Measurements from ENCODE around the gene TMX2. TPM values are rescaled to one million over a fixed set of nuclear protein-coding genes. Genes with fewer than 3 reads are reported as not detected.

TMX2 gene
- total and polyA plus RNA-seq, 9 of the 15 experiments (the other 6 are each of a cell fraction or from before 2014, with no cell fraction given): 176 to 433 (median 227) TPM

GRCh38 chr11:57778318-57779037, 66.1 kb downstream of the TMX2 start (continued):
- TF ChIP-seq TEAD2 (tag; IDR thresholded peaks at IDR 0.05) (peak; percentile 75), TCFL5 (CRISPR knock-in tag; conservative IDR thresholded peaks at IDR 0.05) (no peak), TEAD4 (IDR thresholded peaks at IDR 0.05; ENCODE audit: low read length) (peak; percentile 75; the same call in 1 of the 2 replicates), TEAD4 (CRISPR knock-in tag; IDR thresholded peaks at IDR 0.05; ENCODE audit: borderline replicate concordance) (no peak), FOXJ2 (tag; IDR thresholded peaks at IDR 0.05) (peak; percentile 78; the same call in 1 of the 2 replicates), SOX6 (IDR thresholded peaks at IDR 0.05) (peak; percentile 60), DPF2 (IDR thresholded peaks at IDR 0.05) (peak; percentile 28; the same call in 1 of the 2 replicates), GABPA (tag; conservative IDR thresholded peaks at IDR 0.05; ENCODE audit: low read depth) (peak; percentile 59), ARID1B (IDR thresholded peaks at IDR 0.05) (0 out of 2 replicates have a peak, but pooled peaks have one; percentile 17), GTF3C2 (IDR thresholded peaks at IDR 0.05; ENCODE audit: borderline replicate concordance, extremely low read depth, insufficient read length) (no peak), NR2C2 (CRISPR knock-in tag; IDR thresholded peaks at IDR 0.05) (no peak), NR2C2 (tag; IDR thresholded peaks at IDR 0.05) (peak; percentile 34; the same call in 1 of the 2 replicates), NRF1 (conservative IDR thresholded peaks at IDR 0.05 in 1 of 2, IDR thresholded peaks at IDR 0.05 in 1 of 2) (peak; percentile 22 to 44; a peak in 2 of 4 replicates), ZNF436 (CRISPR knock-in tag; IDR thresholded peaks at IDR 0.05) (no peak), NFYB (IDR thresholded peaks at IDR 0.05; ENCODE audit: extremely low read depth, insufficient read length) (peak; percentile 68), FOXP4 (CRISPR knock-in tag; IDR thresholded peaks at IDR 0.05; ENCODE audit: borderline replicate concordance) (no peak), ETV1 (tag; conservative IDR thresholded peaks at IDR 0.05; ENCODE audit: low read depth) (0 out of 2 replicates have a peak, but pooled peaks have one; percentile 26)
